Measurements from ENCODE around the gene HSPA1B. TPM values are rescaled to one million over a fixed set of nuclear protein-coding genes. Genes with fewer than 3 reads are reported as not detected.

The HSPA1B gene
- polyA plus RNA-seq, 1 of the 3 experiments (the other 2 are of a cell fraction), result 96.3 TPM

DNA sequence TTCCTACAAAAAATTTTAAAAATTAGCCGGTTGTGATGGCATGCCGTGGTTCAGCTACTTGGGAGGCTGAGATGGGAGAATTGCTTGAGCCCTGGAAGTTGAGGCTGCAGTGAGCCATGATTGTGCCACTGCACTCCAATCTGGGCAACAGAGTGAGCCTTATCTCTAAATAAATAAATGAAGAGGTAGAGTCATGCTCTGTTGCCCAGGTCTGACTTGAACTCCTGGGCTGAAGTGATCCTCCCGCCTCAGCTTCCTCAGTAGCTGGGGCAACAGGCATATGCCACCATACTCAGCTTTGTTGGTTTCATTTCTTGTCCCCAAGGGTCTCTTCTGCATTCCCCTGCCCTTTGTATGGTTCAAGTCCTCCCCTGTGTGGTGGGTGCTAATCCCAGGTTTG lies 17.0 kb downstream of the HSPA1B start:
- no peak overlapping the region for H3K4me2 ChIP-seq
- no peaks in the 10 kb centered on the region for H3K27me3 ChIP-seq (ENCODE audit: insufficient read depth)
- H3K9me2 ChIP-seq, result no peaks in the 10 kb centered on the region
- H3K27ac ChIP-seq (ENCODE audit: low read depth in 2 of 2, low read length in 1 of 2), result no peak overlapping the region
- H3K4me3 ChIP-seq (ENCODE audit: low read depth in 2 of 2, low read length in 1 of 2), result no peak overlapping the region
- no peak for DNase-seq
- POLR2A ChIA-PET, result interaction anchor here (0.6 kb wide), 1 partner anchor 105 kb away, joined by 3 read pairs; the partner anchor contains the start of gene MSH5
- WGBS (ENCODE audit: low lambda C conversion rate), result 97% methylated on average over 3 of the region's 3 CpGs
- peaks cover 39% of the 10 kb centered on the region for H3F3A ChIP-seq (replicated peaks; ENCODE audit: insufficient read depth)
- H3K36me3 ChIP-seq (replicated peaks in 1 of 2; ENCODE audit: control insufficient read depth in 1 of 2, insufficient read depth in 2 of 2, low read length in 1 of 2), result peaks cover 4 to 16% of the 10 kb centered on the region in 2 experiments
- no peak overlapping the region for H3K9ac ChIP-seq
- CTCF ChIA-PET, result interaction anchor here (1.3 kb wide), 1 partner anchor 19 kb away, joined by 3 read pairs; no protein-coding TSS in a partner anchor
- no peaks in the 10 kb centered on the region for H3K79me2 ChIP-seq (ENCODE audit: insufficient read depth)
- H3K4me1 ChIP-seq (ENCODE audit: control insufficient read depth in 1 of 2, insufficient read depth in 2 of 2, low read depth in 1 of 2, low read length in 1 of 2), result no peaks in the 10 kb centered on the region
- no peak for TF ChIP-seq JUND (IDR thresholded peaks at IDR 0.05)
- no peak for TF ChIP-seq GATA2 (CRISPR knock-in tag; IDR thresholded peaks at IDR 0.05)
- no peak for TF ChIP-seq GABPA (IDR thresholded peaks at IDR 0.05; ENCODE audit: low read depth)
- no peak for TF ChIP-seq TCF12 (IDR thresholded peaks at IDR 0.05)
- TF ChIP-seq, protein P1, sequence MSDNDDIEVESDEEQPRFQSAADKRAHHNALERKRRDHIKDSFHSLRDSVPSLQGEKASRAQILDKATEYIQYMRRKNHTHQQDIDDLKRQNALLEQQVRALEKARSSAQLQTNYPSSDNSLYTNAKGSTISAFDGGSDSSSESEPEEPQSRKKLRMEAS (IDR thresholded peaks at IDR 0.05; ENCODE audit: low read depth), result no peak
- no peak for TF ChIP-seq YY1 (IDR thresholded peaks at IDR 0.05; ENCODE audit: low read depth)
- TF ChIP-seq, protein P2, sequence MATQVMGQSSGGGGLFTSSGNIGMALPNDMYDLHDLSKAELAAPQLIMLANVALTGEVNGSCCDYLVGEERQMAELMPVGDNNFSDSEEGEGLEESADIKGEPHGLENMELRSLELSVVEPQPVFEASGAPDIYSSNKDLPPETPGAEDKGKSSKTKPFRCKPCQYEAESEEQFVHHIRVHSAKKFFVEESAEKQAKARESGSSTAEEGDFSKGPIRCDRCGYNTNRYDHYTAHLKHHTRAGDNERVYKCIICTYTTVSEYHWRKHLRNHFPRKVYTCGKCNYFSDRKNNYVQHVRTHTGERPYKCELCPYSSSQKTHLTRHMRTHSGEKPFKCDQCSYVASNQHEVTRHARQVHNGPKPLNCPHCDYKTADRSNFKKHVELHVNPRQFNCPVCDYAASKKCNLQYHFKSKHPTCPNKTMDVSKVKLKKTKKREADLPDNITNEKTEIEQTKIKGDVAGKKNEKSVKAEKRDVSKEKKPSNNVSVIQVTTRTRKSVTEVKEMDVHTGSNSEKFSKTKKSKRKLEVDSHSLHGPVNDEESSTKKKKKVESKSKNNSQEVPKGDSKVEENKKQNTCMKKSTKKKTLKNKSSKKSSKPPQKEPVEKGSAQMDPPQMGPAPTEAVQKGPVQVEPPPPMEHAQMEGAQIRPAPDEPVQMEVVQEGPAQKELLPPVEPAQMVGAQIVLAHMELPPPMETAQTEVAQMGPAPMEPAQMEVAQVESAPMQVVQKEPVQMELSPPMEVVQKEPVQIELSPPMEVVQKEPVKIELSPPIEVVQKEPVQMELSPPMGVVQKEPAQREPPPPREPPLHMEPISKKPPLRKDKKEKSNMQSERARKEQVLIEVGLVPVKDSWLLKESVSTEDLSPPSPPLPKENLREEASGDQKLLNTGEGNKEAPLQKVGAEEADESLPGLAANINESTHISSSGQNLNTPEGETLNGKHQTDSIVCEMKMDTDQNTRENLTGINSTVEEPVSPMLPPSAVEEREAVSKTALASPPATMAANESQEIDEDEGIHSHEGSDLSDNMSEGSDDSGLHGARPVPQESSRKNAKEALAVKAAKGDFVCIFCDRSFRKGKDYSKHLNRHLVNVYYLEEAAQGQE (IDR thresholded peaks at IDR 0.05; ENCODE audit: low read depth, low read length), result no peak
- TF ChIP-seq RXRA (IDR thresholded peaks at IDR 0.05; ENCODE audit: borderline replicate concordance, low read depth), result no peak
- TF ChIP-seq, protein P3, sequence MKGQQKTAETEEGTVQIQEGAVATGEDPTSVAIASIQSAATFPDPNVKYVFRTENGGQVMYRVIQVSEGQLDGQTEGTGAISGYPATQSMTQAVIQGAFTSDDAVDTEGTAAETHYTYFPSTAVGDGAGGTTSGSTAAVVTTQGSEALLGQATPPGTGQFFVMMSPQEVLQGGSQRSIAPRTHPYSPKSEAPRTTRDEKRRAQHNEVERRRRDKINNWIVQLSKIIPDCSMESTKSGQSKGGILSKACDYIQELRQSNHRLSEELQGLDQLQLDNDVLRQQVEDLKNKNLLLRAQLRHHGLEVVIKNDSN (IDR thresholded peaks at IDR 0.05; ENCODE audit: borderline replicate concordance, low read depth), result no peak
- no peak for TF ChIP-seq EZH2phosphoT487 (IDR thresholded peaks at IDR 0.05; ENCODE audit: borderline replicate concordance, low read depth)
- TF ChIP-seq TAF1 (IDR thresholded peaks at IDR 0.05; ENCODE audit: borderline replicate concordance, low read depth, low read length), result no peak
- TF ChIP-seq POLR2AphosphoS5 (IDR thresholded peaks at IDR 0.05; ENCODE audit: low read depth, low read length), result no peak
- TF ChIP-seq SMC3 (IDR thresholded peaks at IDR 0.05; ENCODE audit: low read depth, low read length), result no peak
- TF ChIP-seq RCOR1 (IDR thresholded peaks at IDR 0.05; ENCODE audit: low read length), result no peak
- no peak for TF ChIP-seq SIN3A (IDR thresholded peaks at IDR 0.05; ENCODE audit: borderline replicate concordance, low read depth, low read length)
- TF ChIP-seq FOSL2 (IDR thresholded peaks at IDR 0.05; ENCODE audit: borderline replicate concordance, low read depth), result no peak
- no peak overlapping the region for H2AFZ ChIP-seq (ENCODE audit: low read depth)
- no peaks in the 10 kb centered on the region for H3K9me3 ChIP-seq
- peaks cover 15% of the 10 kb centered on the region for H4K20me1 ChIP-seq (ENCODE audit: insufficient read depth)
